Fibroblast of skin of right biceps (primary cell): ENCODE results near the gene MPDZ.

Experiments used
- DNase-seq: peaks from one replicate; pipeline ENCODE4 v3.0.0-alpha.2; 2013

Gene MPDZ

DNA sequence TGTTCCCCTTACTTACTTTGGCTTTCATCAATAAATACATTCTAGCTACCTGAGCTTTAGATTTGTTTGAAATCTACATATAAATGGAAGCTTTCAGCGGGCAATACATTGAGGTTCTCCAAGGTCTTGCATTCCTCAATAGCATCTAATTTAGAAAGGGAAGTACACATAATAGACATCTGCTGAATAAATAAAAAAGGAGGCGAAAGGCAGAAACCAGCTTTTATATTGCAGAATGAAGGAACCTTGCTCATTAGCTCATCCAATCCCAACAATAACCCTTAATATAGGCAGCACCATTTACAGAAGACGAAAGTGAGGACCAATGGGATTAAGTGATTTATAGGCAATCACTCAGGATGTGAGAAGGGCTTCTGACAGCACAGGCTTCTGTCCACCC is 147.5 kb downstream of the MPDZ start:
- DNase-seq, result no peak

GRCh38 chr9:13131416-13131815 is 148.1 kb downstream of the MPDZ start:
- no peak for DNase-seq

- DNase-seq, result no peak
Measured at GRCh38 chr9:13128266-13128860, 151.1 kb downstream of the MPDZ start.

- DNase-seq, result no peak
Measured at GRCh38 chr9:13127131-13127530, 152.4 kb downstream of the MPDZ start.

DNA sequence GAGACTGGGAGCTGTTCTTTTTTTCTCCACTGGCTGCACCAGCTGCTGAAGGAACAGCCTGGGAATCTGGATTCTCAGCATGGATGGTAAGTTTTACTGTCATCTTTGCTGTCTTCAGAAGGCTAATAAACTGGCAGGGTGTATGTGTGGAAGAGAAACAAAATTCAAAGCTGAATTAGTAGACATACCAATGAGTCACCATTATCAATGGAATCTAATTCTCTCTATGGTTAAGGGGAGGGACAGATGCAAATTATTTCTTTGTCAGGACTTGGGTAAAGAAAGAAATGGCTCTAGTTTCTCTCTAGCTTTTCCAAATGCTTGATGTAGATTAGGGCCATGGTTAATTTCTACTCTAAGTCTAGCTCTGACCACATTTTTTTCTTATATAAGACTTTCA is 154.2 kb downstream of the MPDZ start:
- no peak for DNase-seq

DNA sequence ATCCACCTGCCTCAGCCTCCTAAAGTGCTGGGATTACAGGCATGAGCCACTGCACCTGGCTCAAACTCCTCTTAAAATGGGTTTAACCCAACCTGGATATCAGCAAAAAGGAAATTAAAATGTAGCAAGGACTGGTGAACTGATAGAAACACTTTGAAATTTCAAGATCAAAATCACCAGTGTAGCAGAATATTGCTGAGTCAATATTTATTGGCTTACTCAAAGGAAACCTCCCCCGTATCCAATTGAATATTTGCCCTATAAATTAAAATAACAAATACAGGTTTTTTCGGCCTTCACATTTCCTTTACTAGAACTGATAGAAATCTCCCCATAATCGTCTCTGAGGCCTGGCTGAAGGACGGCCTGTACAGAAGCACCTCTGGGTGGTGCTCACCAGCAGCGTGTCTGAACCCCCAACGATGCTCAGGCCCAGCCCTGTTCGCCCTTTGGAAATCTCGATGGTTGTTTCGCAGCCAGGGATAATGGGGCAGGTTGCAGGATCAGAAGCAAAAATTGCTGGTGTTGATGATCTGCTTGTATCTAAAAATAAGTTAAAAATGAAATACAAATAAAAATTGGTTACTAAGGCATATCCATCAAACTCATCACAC is 156.6 kb downstream of the MPDZ start:
- DNase-seq, result no peak

DNA sequence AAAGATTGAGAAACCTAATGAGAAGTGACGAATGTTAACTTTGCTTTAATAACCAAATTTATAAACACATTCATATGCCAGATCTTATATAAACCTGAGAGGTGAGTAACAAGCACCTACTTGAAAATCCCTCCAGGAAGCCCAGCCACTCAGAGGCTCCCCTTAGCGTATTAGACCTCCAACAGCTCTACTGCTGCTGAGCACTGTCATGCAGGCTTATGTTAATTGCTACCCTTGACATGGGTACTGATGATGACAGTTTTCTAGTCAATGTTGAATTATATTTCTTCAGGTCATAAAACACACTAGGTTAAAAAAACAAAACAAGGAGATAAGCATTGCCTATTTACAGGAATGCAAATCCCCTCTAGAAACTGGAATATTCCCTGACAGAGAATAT is 161.2 kb downstream of the MPDZ start:
- DNase-seq, result no peak

DNA sequence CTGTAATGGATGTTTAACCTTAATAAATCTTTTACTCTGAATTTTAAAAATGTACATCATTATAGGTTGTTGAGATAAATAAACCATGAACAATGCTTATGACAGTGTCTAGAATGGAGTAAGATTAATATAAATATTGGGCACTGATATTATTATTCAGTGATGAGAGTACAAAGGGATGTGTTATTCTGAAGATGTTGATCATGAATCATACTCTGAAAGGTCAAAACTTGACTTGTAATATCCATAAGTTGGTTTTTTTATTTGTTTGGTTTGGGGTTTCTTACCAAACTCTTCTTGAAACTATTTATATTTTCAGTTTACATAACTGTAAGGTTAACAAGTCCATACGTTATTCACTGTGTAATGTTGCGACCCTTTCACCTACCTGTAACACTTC is 163.2 kb downstream of the MPDZ start:
- no peak for DNase-seq

- DNase-seq, result peak; percentile 28
Measured at GRCh38 chr9:13113751-13114150, 165.7 kb downstream of the MPDZ start.

DNA sequence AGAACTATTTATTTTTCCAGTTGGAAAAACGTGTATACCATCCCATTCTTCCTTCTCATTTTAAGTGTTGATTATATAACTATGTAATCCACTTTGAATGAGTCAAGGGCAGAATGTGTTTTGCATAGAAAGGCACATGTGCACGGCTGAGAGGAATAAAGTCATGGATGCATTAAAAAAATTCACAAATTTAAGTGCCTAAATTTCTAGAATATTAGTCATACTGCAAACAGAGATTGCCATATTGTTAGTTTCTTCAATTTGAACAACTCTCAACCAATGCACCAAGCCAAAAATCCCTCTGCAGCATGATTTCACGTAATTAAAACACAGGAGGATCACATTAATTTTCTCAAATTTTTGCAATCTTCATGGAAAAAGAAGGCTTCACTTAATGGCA is 166.3 kb downstream of the MPDZ start:
- peak; percentile 72 for DNase-seq

DNA sequence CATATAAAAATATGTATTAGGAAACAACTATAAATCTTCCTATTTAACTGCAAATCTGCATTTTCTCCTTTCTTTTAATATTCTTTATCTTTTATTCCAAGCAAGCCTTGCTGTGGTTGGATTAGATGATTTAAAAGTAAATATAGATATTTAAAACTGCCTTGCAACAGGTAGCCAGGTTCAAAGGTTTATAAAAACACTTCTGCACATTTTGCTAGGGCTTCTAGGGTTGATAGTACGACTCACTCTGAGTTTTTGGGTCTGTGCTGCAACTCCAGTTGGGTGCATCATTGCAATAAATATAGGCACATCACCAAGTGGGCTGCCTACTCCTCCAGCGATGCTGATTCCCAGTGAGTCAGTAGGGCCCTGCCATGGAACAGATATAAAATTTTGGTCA is 167.7 kb downstream of the MPDZ start:
- no peak for DNase-seq

- DNase-seq, result no peak
Measured at GRCh38 chr9:13110766-13111417, 168.6 kb downstream of the MPDZ start.

DNA sequence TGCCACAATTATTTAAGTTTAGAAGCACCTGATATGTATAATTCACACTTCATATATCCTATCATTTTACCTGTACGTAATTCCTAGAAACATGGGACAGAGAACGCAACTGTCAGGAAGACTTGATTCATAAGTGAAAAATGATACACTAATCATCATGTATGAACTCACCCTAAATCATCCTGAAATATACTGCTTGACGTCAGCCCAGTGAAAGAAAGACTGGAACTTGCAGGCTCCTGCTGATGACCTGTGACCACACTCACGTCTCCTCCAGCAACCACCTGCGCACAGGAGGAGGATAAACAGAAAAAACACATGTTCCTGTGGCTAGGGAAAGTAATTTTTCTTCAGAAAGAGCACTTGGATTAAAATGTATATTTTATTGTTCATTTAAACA is 169.7 kb downstream of the MPDZ start:
- no peak for DNase-seq

DNA sequence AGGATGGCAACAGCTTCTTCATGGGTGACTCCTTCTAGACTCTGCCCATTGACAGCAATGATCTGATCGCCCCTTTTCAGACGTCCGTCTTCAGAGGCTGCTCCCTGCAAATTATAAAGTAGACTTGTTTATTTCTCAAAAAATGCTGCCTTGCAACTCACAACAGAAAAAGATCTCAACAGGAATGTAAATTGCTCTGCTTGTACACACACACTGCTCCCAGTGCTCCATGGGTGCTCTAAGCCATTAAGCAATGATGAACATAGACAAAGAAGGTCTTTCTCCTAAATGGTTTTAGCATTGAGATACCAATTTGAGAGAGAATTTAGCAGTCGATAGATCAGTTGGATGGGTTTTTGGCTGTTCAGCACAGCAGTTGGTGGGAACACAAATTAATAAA is 172.5 kb downstream of the MPDZ start:
- no peak for DNase-seq

GRCh38 chr9:13100914-13101572 is 178.4 kb downstream of the MPDZ start:
- DNase-seq, result no peak

GRCh38 chr9:13095056-13095455 is 184.4 kb downstream of the MPDZ start:
- DNase-seq, result no peak

- no peak for DNase-seq
Measured at GRCh38 chr9:13090628-13091027, 188.9 kb downstream of the MPDZ start.

GRCh38 chr9:13089666-13090065 is 189.8 kb downstream of the MPDZ start:
- no peak for DNase-seq

GRCh38 chr9:13088720-13089427 is 190.6 kb downstream of the MPDZ start:
- DNase-seq, result peak; percentile 53

DNA sequence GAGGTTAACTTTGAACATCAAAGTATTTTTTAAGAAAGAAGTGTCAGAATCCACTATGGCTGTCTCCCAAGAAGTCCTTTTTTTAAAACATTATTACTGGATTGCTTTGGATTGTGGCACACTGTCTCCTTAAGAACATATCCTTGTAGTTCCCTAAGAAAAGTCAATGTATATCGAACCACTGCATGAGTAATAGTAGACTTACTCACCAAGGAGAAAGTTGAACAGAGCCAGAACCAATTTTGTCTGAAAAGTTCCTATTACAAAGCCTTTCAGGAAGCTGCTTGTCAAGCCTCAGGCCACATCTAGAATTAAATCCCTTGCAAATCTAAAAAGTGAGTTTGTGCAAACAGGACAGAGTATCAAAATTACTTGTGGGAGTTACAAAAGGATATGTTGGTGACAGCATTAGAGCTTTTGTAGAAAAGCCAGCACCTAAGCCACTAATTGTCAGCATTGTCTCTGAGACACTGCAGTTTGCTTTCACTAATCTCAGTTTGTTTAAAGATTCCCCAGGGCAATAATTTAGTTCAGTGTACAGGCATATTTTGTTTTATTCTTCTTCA is 195.4 kb downstream of the MPDZ start:
- peak; percentile 68 for DNase-seq

DNA sequence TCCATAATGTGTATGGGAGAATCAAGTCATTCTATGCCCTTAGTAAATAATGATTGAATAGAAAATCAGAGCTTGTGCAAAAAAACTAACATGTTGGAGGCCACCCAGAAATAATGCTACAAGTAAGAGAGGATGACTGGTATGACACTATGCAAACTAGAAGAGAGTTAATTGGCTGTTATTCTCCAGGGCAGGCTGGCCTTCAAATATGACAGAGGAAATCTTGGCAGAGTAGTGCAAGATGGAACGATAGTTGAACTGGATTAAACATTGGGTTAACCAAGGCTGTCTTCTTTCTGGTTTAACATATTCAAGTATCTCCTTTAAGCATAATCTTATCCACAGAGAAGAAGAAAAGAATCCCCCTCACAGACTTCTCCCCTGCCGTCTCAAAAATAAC is 196.1 kb downstream of the MPDZ start:
- DNase-seq, result no peak

DNA sequence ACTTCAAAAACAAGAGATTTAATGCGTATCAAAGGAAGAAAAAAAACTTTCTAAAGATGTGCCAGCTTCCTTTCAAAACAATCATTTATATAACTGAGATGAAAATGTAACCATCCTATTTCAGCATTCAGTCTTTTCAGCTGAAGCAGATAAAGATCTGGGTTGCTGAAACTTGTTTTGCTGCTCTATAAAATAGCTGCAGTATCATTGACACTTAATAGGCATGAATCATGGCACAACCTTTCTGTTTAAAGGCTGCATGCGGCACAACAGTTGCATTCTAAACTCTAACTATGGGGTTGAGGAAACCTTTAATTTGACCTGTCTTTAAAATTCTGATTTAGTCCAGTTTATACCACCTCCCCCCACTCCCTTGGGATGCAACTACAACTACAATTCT is 196.7 kb downstream of the MPDZ start:
- no peak for DNase-seq

- DNase-seq, result no peak
Measured at GRCh38 chr9:13078164-13078563, 201.3 kb downstream of the MPDZ start.
